ENCODE measurements around the gene RACK1.
A peak's percentile ranks its signal among the peaks of the same experiment; 100 is the strongest.
"Not testable (repeated sequence)": the region's sequence is repeated elsewhere in the genome, so short reads cannot be mapped to it uniquely, and the experiment has no call there.

RACK1 gene

GRCh38 chr5:181214249-181214648 is 29.5 kb downstream of the RACK1 start:
- not testable (repeated sequence) for DNase-seq (ENCODE audit: low spot score)

- DNase-seq (ENCODE audit: low spot score): no peak
These were observed 30.8 kb downstream of the RACK1 start for GRCh38 chr5:181212934-181213333.

- DNase-seq (ENCODE audit: low spot score): no peak
These were observed 31.6 kb downstream of the RACK1 start for GRCh38 chr5:181212080-181212479.

GRCh38 chr5:181211208-181211607 is 32.5 kb downstream of the RACK1 start:
- DNase-seq (ENCODE audit: low spot score): no peak

GRCh38 chr5:181210698-181211097 is 33.0 kb downstream of the RACK1 start:
- not testable (repeated sequence) for DNase-seq (ENCODE audit: low spot score)

GRCh38 chr5:181210148-181210547 is 33.6 kb downstream of the RACK1 start:
- not testable (repeated sequence) for DNase-seq (ENCODE audit: low spot score)

- not testable (repeated sequence) for DNase-seq (ENCODE audit: low spot score)
These were observed 34.7 kb downstream of the RACK1 start for GRCh38 chr5:181209006-181209405.

- DNase-seq (ENCODE audit: low spot score): no peak
These were observed 35.8 kb downstream of the RACK1 start for GRCh38 chr5:181207960-181208253.

GRCh38 chr5:181207214-181207959 is 36.3 kb downstream of the RACK1 start:
- DNase-seq (ENCODE audit: low spot score): peak; percentile 94

- DNase-seq (ENCODE audit: low spot score): peak; percentile 27
These were observed 37.7 kb downstream of the RACK1 start for GRCh38 chr5:181205761-181206649.

GRCh38 chr5:181204826-181205760 is 38.6 kb downstream of the RACK1 start, which contains the start of gene TRIM7:
Gene TRIM7 (minus strand): TSS chr5:181205196. CDS start chr5:181205110, 86 bp downstream.
- DNase-seq (ENCODE audit: low spot score): peak; percentile 74

GRCh38 chr5:181204113-181204825 is 39.4 kb downstream of the RACK1 start:
- peak; percentile 38 for DNase-seq (ENCODE audit: low spot score)

- no peak for DNase-seq (ENCODE audit: low spot score)
These were observed 40.0 kb downstream of the RACK1 start for GRCh38 chr5:181203777-181204112.

GRCh38 chr5:181203093-181203711 is 40.5 kb downstream of the RACK1 start:
- no peak for DNase-seq (ENCODE audit: low spot score)

- no peak for DNase-seq (ENCODE audit: low spot score)
These were observed 42.9 kb downstream of the RACK1 start for GRCh38 chr5:181200816-181201215.

GRCh38 chr5:181199881-181200638 is 43.6 kb downstream of the RACK1 start:
- no peak for DNase-seq (ENCODE audit: low spot score)

- no peak for DNase-seq (ENCODE audit: low spot score)
These were observed 44.7 kb downstream of the RACK1 start for GRCh38 chr5:181198905-181199519.

GRCh38 chr5:181198106-181198685 is 45.5 kb downstream of the RACK1 start:
- DNase-seq (ENCODE audit: low spot score): no peak

- DNase-seq (ENCODE audit: low spot score): no peak
These were observed 46.3 kb downstream of the RACK1 start for GRCh38 chr5:181197326-181197951.

Data from kidney tubule cell (primary cell).